GM12878 (cell line): Measurements from ENCODE around the gene IPCEF1.

ENCODE experiments used
- CBFB ChIP-seq: IDR thresholded peaks from 2 replicates; pipeline ENCODE4 v1.6.1; 2016; ENCODE audit warnings: antibody characterized with exemption, low read depth
- CREB1 ChIP-seq: IDR thresholded peaks from 2 replicates; pipeline ENCODE4 v1.6.1; 2012; ENCODE audit warnings: low read depth, mild to moderate bottlenecking, inconsistent platforms
- GABPA ChIP-seq: IDR thresholded peaks from 2 replicates; pipeline ENCODE4 v1.6.1; 2014; ENCODE audit warnings: antibody characterized with exemption, low read depth, mild to moderate bottlenecking, inconsistent platforms
- HDGF ChIP-seq: fragments of 450-650 bp; IDR thresholded peaks from 2 replicates; pipeline ENCODE4 v1.6.1; 2016; ENCODE audit warnings: antibody characterized with exemption
- KDM1A ChIP-seq: fragments of 200-600 bp; sonication (generic); IDR thresholded peaks from 2 replicates; pipeline ENCODE4 v1.6.1; 2016; ENCODE audit warnings: borderline replicate concordance
- POLR2A ChIP-seq: IDR thresholded peaks from 2 replicates; pipeline ENCODE4 v1.6.1; 2011; ENCODE audit warnings: low read depth, mild to moderate bottlenecking, low read length
- POLR2AphosphoS5 ChIP-seq: IDR thresholded peaks from 2 replicates; pipeline ENCODE4 v1.6.1; 2011; ENCODE audit warnings: mild to moderate bottlenecking, low read length, inconsistent platforms
- SIN3A ChIP-seq: IDR thresholded peaks from 2 replicates; pipeline ENCODE4 v1.6.1; 2012; ENCODE audit warnings: low read depth, low read length, improper control_type of control experiment
- SMARCA5 ChIP-seq: fragments of 450-650 bp; IDR thresholded peaks from 2 replicates; pipeline ENCODE4 v1.6.1; 2017; ENCODE audit warnings: mild to moderate bottlenecking
- SMC3 ChIP-seq: IDR thresholded peaks from 2 replicates; pipeline ENCODE4 v1.6.1; 2011; ENCODE audit warnings: low read length, improper control_type of control experiment, borderline replicate concordance
- TF ChIP-seq, protein P1 (sequence below), 3 experiments: IDR thresholded peaks in 2 of 3; conservative IDR thresholded peaks in 1 of 3; 2 replicates each; pipeline ENCODE4 v1.5.1; 2011; ENCODE audit warnings: low read depth in 3 of 3, low read length in 3 of 3, mild to moderate bottlenecking in 3 of 3, control low read depth in 2 of 3, moderate library complexity in 2 of 3, inconsistent platforms in 1 of 3, mixed read lengths in 1 of 3; ENCODE audit not compliant: control insufficient read depth in 2 of 3, insufficient read depth in 1 of 3; ENCODE audit errors: extremely low read depth in 1 of 3
- TF ChIP-seq, protein P2 (sequence below): IDR thresholded peaks from 2 replicates; pipeline ENCODE4 v1.6.1; 2012; ENCODE audit warnings: mild to moderate bottlenecking, low read depth, low read length
- TF ChIP-seq, protein P3 (sequence below): IDR thresholded peaks from 2 replicates; pipeline ENCODE4 v1.6.1; 2012; ENCODE audit warnings: low read length, inconsistent platforms
- TF ChIP-seq, protein P4 (sequence below): IDR thresholded peaks from 2 replicates; pipeline ENCODE4 v1.6.1; 2011; ENCODE audit warnings: low read depth, low read length, improper control_type of control experiment, borderline replicate concordance

DNA sequence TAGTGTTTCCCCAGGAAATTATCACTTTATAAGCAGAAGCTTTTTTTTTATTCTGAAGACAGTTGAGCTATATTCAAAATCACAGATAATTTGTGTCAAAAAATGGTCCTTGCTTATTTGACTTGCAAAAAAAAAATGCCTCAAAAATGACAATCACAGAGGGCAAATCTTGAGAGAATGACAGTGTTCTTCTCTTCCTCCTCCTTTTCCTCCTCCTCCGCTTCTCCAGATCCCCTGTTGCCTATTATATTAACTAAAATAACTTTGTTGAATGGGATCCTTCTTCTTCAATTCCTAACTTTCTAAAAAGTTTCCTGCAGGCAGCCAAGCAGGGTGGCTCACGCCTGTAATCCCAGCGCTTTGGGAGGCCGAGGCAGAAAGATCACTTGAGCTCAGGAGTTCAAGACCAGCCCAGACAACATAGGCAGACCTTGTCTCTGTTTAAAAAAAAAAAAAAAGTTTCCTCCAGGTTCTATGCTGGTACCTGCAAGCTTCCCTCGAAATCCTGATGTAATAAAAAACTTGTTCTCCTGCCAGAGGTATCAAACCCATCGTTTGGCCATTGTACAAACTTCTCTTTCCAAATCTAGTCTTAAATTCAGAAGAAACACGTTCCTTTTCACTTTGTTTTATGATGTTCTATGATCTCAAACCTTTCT, 128.6 kb downstream of the IPCEF1 start:
- TF ChIP-seq, protein P1, sequence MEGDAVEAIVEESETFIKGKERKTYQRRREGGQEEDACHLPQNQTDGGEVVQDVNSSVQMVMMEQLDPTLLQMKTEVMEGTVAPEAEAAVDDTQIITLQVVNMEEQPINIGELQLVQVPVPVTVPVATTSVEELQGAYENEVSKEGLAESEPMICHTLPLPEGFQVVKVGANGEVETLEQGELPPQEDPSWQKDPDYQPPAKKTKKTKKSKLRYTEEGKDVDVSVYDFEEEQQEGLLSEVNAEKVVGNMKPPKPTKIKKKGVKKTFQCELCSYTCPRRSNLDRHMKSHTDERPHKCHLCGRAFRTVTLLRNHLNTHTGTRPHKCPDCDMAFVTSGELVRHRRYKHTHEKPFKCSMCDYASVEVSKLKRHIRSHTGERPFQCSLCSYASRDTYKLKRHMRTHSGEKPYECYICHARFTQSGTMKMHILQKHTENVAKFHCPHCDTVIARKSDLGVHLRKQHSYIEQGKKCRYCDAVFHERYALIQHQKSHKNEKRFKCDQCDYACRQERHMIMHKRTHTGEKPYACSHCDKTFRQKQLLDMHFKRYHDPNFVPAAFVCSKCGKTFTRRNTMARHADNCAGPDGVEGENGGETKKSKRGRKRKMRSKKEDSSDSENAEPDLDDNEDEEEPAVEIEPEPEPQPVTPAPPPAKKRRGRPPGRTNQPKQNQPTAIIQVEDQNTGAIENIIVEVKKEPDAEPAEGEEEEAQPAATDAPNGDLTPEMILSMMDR (IDR thresholded peaks at IDR 0.05 in 2 of 3, conservative IDR thresholded peaks at IDR 0.05 in 1 of 3; ENCODE audit: control insufficient read depth in 2 of 3, extremely low read depth in 1 of 3, insufficient read depth in 1 of 3, low read depth in 3 of 3, low read length in 3 of 3): no peak
- TF ChIP-seq SMARCA5: no peak
- TF ChIP-seq, protein P2, sequence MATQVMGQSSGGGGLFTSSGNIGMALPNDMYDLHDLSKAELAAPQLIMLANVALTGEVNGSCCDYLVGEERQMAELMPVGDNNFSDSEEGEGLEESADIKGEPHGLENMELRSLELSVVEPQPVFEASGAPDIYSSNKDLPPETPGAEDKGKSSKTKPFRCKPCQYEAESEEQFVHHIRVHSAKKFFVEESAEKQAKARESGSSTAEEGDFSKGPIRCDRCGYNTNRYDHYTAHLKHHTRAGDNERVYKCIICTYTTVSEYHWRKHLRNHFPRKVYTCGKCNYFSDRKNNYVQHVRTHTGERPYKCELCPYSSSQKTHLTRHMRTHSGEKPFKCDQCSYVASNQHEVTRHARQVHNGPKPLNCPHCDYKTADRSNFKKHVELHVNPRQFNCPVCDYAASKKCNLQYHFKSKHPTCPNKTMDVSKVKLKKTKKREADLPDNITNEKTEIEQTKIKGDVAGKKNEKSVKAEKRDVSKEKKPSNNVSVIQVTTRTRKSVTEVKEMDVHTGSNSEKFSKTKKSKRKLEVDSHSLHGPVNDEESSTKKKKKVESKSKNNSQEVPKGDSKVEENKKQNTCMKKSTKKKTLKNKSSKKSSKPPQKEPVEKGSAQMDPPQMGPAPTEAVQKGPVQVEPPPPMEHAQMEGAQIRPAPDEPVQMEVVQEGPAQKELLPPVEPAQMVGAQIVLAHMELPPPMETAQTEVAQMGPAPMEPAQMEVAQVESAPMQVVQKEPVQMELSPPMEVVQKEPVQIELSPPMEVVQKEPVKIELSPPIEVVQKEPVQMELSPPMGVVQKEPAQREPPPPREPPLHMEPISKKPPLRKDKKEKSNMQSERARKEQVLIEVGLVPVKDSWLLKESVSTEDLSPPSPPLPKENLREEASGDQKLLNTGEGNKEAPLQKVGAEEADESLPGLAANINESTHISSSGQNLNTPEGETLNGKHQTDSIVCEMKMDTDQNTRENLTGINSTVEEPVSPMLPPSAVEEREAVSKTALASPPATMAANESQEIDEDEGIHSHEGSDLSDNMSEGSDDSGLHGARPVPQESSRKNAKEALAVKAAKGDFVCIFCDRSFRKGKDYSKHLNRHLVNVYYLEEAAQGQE: no peak
- TF ChIP-seq HDGF: no peak
- no peak for TF ChIP-seq POLR2A
- TF ChIP-seq, protein P3, sequence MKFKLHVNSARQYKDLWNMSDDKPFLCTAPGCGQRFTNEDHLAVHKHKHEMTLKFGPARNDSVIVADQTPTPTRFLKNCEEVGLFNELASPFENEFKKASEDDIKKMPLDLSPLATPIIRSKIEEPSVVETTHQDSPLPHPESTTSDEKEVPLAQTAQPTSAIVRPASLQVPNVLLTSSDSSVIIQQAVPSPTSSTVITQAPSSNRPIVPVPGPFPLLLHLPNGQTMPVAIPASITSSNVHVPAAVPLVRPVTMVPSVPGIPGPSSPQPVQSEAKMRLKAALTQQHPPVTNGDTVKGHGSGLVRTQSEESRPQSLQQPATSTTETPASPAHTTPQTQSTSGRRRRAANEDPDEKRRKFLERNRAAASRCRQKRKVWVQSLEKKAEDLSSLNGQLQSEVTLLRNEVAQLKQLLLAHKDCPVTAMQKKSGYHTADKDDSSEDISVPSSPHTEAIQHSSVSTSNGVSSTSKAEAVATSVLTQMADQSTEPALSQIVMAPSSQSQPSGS: no peak
- TF ChIP-seq SMC3: no peak
- TF ChIP-seq POLR2AphosphoS5: no peak
- TF ChIP-seq, protein P4, sequence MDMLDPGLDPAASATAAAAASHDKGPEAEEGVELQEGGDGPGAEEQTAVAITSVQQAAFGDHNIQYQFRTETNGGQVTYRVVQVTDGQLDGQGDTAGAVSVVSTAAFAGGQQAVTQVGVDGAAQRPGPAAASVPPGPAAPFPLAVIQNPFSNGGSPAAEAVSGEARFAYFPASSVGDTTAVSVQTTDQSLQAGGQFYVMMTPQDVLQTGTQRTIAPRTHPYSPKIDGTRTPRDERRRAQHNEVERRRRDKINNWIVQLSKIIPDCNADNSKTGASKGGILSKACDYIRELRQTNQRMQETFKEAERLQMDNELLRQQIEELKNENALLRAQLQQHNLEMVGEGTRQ: no peak
- TF ChIP-seq CREB1: no peak
- TF ChIP-seq KDM1A: no peak
- TF ChIP-seq CBFB: no peak
- TF ChIP-seq SIN3A: no peak
- no peak for TF ChIP-seq GABPA
